GM21526 (cell line): ENCODE data around the gene CFAP74.
"Not testable (repeated sequence)": the region's sequence is repeated elsewhere in the genome, so short reads cannot be mapped to it uniquely, and the experiment has no call there.

Experiments
- ATAC-seq: cut with Tn5 transposase; IDR thresholded peaks from one replicate; pipeline ENCODE4 v1.9.1; 2021; ENCODE audit warnings: moderate library complexity; ENCODE audit not compliant: unreplicated experiment, low FRiP score

Gene CFAP74

DNA sequence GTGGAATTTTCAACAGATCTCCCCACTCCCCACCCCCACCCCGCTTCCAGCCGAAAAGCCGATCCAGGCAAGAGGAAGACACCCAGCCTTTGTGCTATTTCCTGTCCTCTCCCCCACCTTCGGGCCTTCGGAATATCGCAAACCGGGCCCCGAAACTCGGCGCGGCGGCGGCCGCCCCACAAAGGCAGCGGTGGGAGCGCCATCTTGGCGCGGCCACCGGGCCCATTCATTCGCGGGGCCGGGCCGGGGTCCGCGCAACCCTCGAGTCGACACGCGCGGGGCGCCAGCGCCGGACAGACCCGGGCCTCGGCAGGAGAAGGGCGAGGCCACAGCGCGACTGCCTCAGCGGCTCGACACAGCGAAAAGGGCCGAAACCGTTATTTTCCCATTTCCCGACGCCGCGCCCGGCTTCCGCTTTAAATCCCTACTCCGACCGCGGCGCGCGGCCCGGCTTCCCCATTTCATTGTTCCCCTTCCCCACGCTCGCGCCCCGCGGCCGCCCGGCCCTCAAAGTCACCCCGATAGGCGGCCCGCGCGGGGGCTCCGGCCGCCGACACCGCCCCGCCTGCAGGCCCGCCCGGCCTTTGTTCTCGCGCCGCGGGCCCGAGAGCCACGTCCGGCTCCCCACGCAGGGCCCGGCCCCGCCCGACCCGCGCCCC is 113.6 kb downstream of the CFAP74 start:
- ATAC-seq: peak; percentile 23

DNA sequence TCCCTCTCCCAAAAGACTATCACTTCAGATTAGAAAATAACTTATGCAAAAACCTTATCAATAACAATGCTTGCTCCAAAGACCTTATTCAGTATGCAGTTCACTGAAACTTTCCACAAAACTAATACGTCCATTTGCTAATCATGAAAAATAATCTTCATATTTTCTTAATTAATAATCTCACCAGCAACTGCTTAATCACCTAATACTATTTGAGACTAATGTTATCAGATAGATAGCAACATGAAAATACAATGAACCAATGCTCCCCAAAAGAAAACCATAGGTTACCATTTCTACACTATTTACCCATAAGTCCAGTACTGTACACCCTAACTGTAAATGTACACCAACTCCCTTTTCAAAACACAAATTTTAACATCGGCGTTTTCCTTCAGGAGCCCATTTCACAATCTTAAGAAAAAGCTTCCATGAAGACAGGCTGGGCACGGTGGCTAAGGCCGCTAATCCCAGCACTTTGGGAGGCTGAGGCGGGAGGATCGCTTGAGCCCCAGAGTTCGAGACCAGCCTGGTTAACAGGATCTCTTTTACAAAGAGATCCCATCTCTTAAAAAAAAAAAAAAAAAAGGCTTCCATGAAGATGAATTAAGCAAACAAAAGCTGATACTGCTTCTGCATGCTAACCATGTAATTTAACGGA is 114.4 kb downstream of the CFAP74 start:
- no peak for ATAC-seq

- ATAC-seq: not testable (repeated sequence)
Observed at GRCh38 chr1:1883890-1884289, 119.7 kb downstream of the CFAP74 start.

GRCh38 chr1:1883092-1883873 is 120.3 kb downstream of the CFAP74 start:
- no peak for ATAC-seq

DNA sequence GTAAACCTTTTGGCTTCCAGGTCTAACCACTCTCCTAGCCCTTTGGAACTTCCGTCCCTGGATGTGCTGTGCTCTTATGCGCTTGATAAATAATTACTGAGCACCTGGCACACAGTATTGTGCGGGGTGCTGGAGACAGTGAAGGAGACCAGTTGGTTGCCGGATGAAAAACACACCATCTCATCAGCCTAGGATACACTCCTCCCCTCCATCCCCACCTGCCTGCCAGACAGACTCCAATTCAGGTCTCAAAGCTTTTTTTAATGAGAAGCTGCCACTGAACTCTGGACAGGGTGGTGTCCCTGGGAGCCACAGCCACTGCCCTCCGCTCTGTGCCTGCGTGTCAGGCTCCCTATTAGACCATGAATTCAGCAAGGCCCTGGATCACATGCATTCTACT is 121.9 kb downstream of the CFAP74 start:
- ATAC-seq: no peak

DNA sequence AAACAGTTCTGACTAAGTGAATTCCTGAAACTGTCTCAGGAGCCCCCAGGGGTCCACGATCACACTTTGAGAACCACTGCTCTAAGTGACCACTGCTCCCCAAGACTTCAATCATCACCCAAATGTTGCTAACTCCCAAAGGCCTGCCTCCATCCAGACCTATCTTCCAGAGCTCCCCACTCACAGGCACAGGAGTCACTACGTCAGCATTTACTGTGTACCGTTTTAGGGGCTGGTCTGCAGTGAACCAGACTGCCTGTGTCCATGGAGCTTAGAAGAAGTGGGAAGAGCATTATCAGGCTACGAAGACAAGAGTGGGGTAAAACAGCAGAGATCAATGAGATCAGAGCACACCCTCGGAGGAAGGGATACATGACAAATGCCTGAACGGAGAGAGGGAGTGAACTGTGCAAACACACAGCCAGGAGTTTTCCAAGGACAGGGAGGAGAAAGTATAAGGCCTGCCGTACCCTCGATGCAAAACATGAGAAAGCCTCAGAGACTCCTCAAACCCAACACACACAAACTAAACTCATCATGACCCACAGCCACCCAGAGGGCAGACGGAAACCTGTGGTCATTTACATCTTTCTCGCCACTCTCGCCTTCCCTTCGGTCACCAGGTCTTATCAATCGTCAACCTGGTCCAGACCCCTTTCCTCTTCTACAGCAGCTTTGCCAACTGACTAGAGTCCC is 122.8 kb downstream of the CFAP74 start:
- ATAC-seq: no peak

DNA sequence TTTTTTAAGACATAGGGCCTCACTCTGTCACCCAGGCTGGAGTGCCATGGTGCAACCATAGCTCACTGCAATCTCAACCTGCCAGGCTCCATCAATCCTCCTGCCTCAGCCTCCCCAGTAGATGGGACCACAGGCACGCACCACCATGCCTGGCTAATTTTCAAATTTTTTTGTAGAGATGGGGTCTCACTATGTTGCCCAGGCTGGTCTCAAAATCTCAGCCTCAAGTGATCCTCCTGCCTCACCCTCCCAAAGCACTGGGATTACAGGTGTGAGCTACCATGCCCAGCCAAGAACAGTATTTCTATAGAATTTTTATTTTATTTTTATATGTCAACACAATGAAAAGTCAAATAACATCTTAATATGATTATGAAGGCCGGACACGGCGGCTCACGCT is 123.6 kb downstream of the CFAP74 start:
- no peak for ATAC-seq

DNA sequence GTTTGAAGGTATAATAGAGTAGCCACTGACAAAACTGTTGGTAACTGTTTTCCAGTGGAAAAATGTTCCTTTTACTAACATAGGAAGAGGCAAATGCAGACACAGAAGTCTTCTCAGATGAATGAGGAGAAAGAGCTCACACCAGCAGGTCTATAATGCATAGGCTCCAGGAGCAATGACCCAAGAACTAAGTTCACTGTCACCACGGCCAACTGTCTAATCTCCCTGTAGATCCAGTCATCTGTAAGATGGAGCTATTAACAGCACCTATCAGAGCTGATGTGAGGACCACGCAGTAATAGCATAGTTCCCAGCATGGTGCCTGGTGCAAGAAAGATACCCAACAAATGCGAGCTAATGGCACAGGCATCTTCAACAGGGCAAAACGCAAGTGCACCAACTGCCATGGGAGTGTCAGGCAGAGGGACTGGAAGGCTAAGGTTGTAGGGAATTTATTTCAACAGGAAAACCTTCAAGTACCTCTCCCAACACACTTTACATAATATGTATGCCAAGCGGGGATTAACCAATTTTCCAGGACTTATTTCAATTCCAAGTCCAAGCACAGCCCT is 125.6 kb downstream of the CFAP74 start:
- no peak for ATAC-seq

GRCh38 chr1:1876335-1876930 is 127.2 kb downstream of the CFAP74 start:
- ATAC-seq: no peak

DNA sequence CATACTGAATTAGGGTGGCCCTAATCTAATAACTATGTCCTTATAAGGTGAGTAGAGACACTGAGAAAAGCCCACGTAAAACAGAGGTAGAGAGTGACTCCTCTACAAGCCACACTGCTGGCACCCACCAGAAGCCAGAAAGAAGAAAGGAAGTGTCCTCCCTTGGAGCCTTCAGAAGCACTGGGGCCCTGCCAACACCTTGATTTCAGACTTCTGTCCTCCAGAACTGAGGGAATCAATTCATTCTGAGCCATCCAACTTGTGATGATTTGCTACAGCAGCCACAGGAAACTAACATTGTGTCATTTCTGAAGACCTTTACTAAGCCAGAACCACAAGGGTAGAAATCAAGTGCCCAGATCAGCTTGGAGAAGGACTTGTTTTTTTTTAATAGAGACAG is 127.7 kb downstream of the CFAP74 start:
- no peak for ATAC-seq

DNA sequence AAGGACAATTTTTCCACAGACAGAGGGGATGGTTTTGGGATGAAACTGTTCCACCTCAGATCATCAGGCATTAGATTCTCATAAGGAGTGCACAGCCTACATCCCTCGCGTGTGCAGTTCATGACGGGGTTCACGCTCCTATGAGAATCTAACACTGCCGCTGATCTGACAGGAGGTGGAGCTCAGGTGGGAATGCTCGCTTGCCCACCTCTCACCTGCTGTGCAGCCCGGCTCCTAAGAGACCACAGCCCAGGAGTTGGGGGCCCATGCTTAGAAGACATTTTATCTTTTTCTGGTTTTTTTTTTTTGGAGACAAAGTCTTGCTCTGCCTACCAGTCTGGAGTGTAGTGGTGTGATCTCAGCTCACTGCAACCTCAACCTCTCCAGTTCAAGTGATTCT is 128.7 kb downstream of the CFAP74 start:
- no peak for ATAC-seq

- ATAC-seq: no peak
Observed at GRCh38 chr1:1873186-1873585, 130.4 kb downstream of the CFAP74 start.

DNA sequence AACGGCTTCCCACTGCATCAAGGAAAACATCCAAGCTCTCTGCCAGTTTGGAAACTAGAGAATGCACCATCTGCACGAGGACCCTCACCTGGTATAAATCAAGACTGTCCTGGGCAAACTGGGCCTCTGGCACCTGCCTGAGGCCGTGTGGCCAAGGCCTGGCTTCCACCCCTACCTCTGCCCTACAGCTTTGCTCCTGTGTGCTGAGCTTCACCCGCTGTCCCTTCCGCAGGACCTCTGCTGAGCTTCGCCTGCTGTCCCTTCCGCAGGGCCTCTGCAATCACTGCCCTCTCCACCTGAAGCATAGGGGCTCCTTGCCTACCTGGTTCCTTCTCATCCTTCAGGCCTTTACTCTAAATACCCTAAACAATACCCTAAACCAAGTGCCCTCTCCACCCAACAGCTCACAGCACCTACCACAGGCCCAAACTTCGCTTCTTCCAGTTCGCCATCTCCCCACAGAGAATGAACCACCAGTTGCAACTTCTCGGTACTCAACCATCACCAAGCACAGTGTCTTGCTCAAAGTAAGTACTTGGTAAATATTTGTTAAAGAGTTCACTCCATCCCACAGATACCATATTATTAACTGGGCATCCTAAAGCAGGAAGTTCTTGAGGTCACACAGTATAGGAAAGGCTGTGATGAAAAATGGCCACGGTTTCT is 131.1 kb downstream of the CFAP74 start:
- no peak for ATAC-seq
